Stimulated activated CD4-positive, alpha-beta T cell treated with anti-CD3 and anti-CD28 coated beads, Interleukin-12 subunit alpha, Interleukin-12 subunit beta, amount 100 ng/mL, for 48 hours (primary cell): ENCODE measurements around the gene A3GALT2.

Source experiments
- DNase-seq, 3 donors: peaks; one replicate each; pipeline ENCODE4 v3.0.0-alpha.2; 2020; ENCODE audit warnings: low read depth in 2 of 3, low spot score in 1 of 3

Gene A3GALT2

GRCh38 chr1:33350611-33351280, 29.8 kb upstream of the A3GALT2 start:
- no peak for DNase-seq

- peak; percentile 56 to 73 (median 59) for DNase-seq
Measured at GRCh38 chr1:33349778-33350610, 29.1 kb upstream of the A3GALT2 start.

GRCh38 chr1:33349081-33349759, 28.3 kb upstream of the A3GALT2 start:
- peak; percentile 25 to 45 (median 28) for DNase-seq

GRCh38 chr1:33348676-33349080, 27.8 kb upstream of the A3GALT2 start:
- DNase-seq = peak in 2 of 3 donors; percentile 8 to 10

- no peak for DNase-seq
Measured at GRCh38 chr1:33348194-33348593, 27.3 kb upstream of the A3GALT2 start.

GRCh38 chr1:33347650-33347992, 26.7 kb upstream of the A3GALT2 start:
- no peak for DNase-seq

GRCh38 chr1:33346927-33347649, 26.2 kb upstream of the A3GALT2 start:
- DNase-seq = no peak

- no peak for DNase-seq
Measured at GRCh38 chr1:33346533-33346926, 25.6 kb upstream of the A3GALT2 start.

- DNase-seq = no peak
Measured at GRCh38 chr1:33344896-33345560, 24.1 kb upstream of the A3GALT2 start.

GRCh38 chr1:33343539-33343938, 22.6 kb upstream of the A3GALT2 start:
- DNase-seq = no peak

GRCh38 chr1:33342041-33342723, 21.3 kb upstream of the A3GALT2 start:
- no peak for DNase-seq

GRCh38 chr1:33341190-33341589, 20.3 kb upstream of the A3GALT2 start:
- no peak for DNase-seq

- no peak for DNase-seq
Measured at GRCh38 chr1:33339413-33339812, 18.5 kb upstream of the A3GALT2 start.

- DNase-seq = no peak
Measured at GRCh38 chr1:33338440-33339211, 17.7 kb upstream of the A3GALT2 start.

GRCh38 chr1:33338048-33338439, 17.1 kb upstream of the A3GALT2 start:
- DNase-seq = no peak

GRCh38 chr1:33337441-33337840, 16.5 kb upstream of the A3GALT2 start:
- DNase-seq = no peak

- no peak for DNase-seq
Measured at GRCh38 chr1:33336580-33336979, 15.7 kb upstream of the A3GALT2 start.

- no peak for DNase-seq
Measured at GRCh38 chr1:33335020-33335419, 14.1 kb upstream of the A3GALT2 start.

GRCh38 chr1:33334081-33334552, 13.2 kb upstream of the A3GALT2 start:
- no peak for DNase-seq
